WTC11 (cell line): ENCODE data around the gene NUP58. TPM values are rescaled to one million over a fixed set of nuclear protein-coding genes. Genes with fewer than 3 reads are reported as not detected.

Source experiments
- ATAC-seq: fragments of 200-7000 bp; cut with Tn5 transposase; 2 replicates; pipeline ENCODE4 v1.10.0; 2021; ENCODE audit warnings: mild to moderate bottlenecking, moderate library complexity
- CTCF ChIA-PET: fragments of 300-600 bp; sonication (Branson Sonifier 250); formaldehyde crosslinking; loops from one replicate; lab custom pipeline; 2021; ENCODE audit warnings: antibody characterized with exemption; lab: Charles Lee
- POLR2A ChIA-PET: fragments of 350-600 bp; sonication (Branson Sonifier 250); formaldehyde crosslinking; loops from one replicate; lab custom pipeline; 2021; ENCODE audit warnings: antibody characterized with exemption; lab: Charles Lee
- DNase-seq: peaks from one replicate; pipeline ENCODE4 v3.0.0; 2021; ENCODE audit warnings: low spot score
- H3K27ac Mint-ChIP-seq: 2 replicates; pipeline ENCODE4 v1.8.0; 2021; ENCODE audit warnings: mixed read lengths
- H3K27me3 Mint-ChIP-seq: 2 replicates; pipeline ENCODE4 v1.8.0; 2021; ENCODE audit warnings: low read depth, mild to moderate bottlenecking, moderate library complexity, mixed read lengths
- H3K36me3 Mint-ChIP-seq: 2 replicates; pipeline ENCODE4 v1.8.0; 2021; ENCODE audit warnings: mixed read lengths
- H3K4me1 Mint-ChIP-seq: 2 replicates; pipeline ENCODE4 v1.8.0; 2022; ENCODE audit warnings: mixed read lengths
- H3K4me3 Mint-ChIP-seq: 2 replicates; pipeline ENCODE4 v1.8.0; 2021; ENCODE audit warnings: mild to moderate bottlenecking, moderate library complexity, mixed read lengths
- H3K9me3 Mint-ChIP-seq: 2 replicates; pipeline ENCODE4 v1.8.0; 2021; ENCODE audit warnings: mixed read lengths
- CDX4 ChIP-seq: fragments of 250-450 bp; sonication (Bioruptor Pico); IDR thresholded peaks from 2 replicates; pipeline ENCODE4 v1.9.0; 2021; ENCODE audit warnings: moderate library complexity, mild to moderate bottlenecking, inconsistent platforms, borderline replicate concordance
- E2F1 ChIP-seq: sonication (generic); formaldehyde crosslinking; IDR thresholded peaks from 2 replicates; pipeline ENCODE4 v1.8.0; 2022; ENCODE audit warnings: mild to moderate bottlenecking, missing genetic modification reagents
- FOXJ3 ChIP-seq: sonication (generic); formaldehyde crosslinking; IDR thresholded peaks from 2 replicates; pipeline ENCODE4 v1.9.0; 2021; ENCODE audit warnings: missing genetic modification reagents, mild to moderate bottlenecking, borderline replicate concordance
- HMGA2 ChIP-seq: fragments of 250-450 bp; sonication (Bioruptor Pico); IDR thresholded peaks from 2 replicates; pipeline ENCODE4 v1.4.0; 2021; ENCODE audit warnings: mild to moderate bottlenecking, moderate library complexity
- MYBL2 ChIP-seq: sonication (generic); formaldehyde crosslinking; IDR thresholded peaks from 2 replicates; pipeline ENCODE4 v1.8.1; 2023; ENCODE audit warnings: mild to moderate bottlenecking, moderate library complexity, missing genetic modification reagents
- NR1H2 ChIP-seq: sonication (generic); formaldehyde crosslinking; IDR thresholded peaks from 2 replicates; pipeline ENCODE4 v1.9.0; 2021; ENCODE audit warnings: mild to moderate bottlenecking, moderate library complexity, missing genetic modification reagents
- PRRX2 ChIP-seq: fragments of 250-450 bp; sonication (Bioruptor Pico); IDR thresholded peaks from 2 replicates; pipeline ENCODE4 v1.8.0; 2021; ENCODE audit warnings: mild to moderate bottlenecking
- RELA ChIP-seq: sonication (generic); formaldehyde crosslinking; IDR thresholded peaks from 2 replicates; pipeline ENCODE4 v1.8.1; 2022; ENCODE audit warnings: missing genetic modification reagents, mild to moderate bottlenecking, borderline replicate concordance
- RORB ChIP-seq: fragments of 250-450 bp; sonication (Bioruptor Pico); IDR thresholded peaks from 2 replicates; pipeline ENCODE4 v1.9.0; 2021; ENCODE audit warnings: mild to moderate bottlenecking
- ZBTB21 ChIP-seq: sonication (generic); formaldehyde crosslinking; IDR thresholded peaks from 2 replicates; pipeline ENCODE4 v1.8.1; 2023; ENCODE audit warnings: mild to moderate bottlenecking, missing genetic modification reagents, borderline replicate concordance
- ZNF232 ChIP-seq: sonication (generic); formaldehyde crosslinking; IDR thresholded peaks from 2 replicates; pipeline ENCODE4 v1.8.0; 2022; ENCODE audit warnings: mild to moderate bottlenecking, missing genetic modification reagents
- ZNF281 ChIP-seq: sonication (generic); formaldehyde crosslinking; IDR thresholded peaks from 2 replicates; pipeline ENCODE4 v1.8.0; 2023; ENCODE audit warnings: mild to moderate bottlenecking, missing genetic modification reagents
- ZNF512 ChIP-seq: sonication (generic); formaldehyde crosslinking; IDR thresholded peaks from 2 replicates; pipeline ENCODE4 v1.8.1; 2022; ENCODE audit warnings: missing genetic modification reagents, borderline replicate concordance
- ZNF532 ChIP-seq: fragments of 250-450 bp; sonication (Bioruptor Pico); IDR thresholded peaks from 2 replicates; pipeline ENCODE4 v1.9.0; 2021; ENCODE audit warnings: mild to moderate bottlenecking, borderline replicate concordance
- total RNA-seq: library from RNA; stranded (reverse); gene quantifications from 3 replicates; pipeline ENCODE4 v1.2.3, GENCODE V29; 2021
- TF ChIP-seq, protein P1 (sequence below): sonication (generic); formaldehyde crosslinking; IDR thresholded peaks from 2 replicates; pipeline ENCODE4 v1.8.1; 2023; ENCODE audit warnings: mild to moderate bottlenecking, missing genetic modification reagents, moderate library complexity
- TF ChIP-seq, protein P2 (sequence below): sonication (generic); formaldehyde crosslinking; conservative IDR thresholded peaks from 2 replicates; pipeline ENCODE4 v1.8.1; 2023; ENCODE audit warnings: mild to moderate bottlenecking, low read depth, missing genetic modification reagents, moderate library complexity
- TF ChIP-seq, protein P3 (sequence below): sonication (generic); formaldehyde crosslinking; IDR thresholded peaks from 2 replicates; pipeline ENCODE4 v1.8.1; 2022; ENCODE audit warnings: mild to moderate bottlenecking, missing genetic modification reagents, moderate library complexity, borderline replicate concordance
- TF ChIP-seq, protein P4 (sequence below): sonication (generic); formaldehyde crosslinking; IDR thresholded peaks from 2 replicates; pipeline ENCODE4 v1.8.1; 2022; ENCODE audit warnings: low read depth, mild to moderate bottlenecking, moderate library complexity, missing genetic modification reagents, borderline replicate concordance

NUP58 gene
- total RNA-seq, 1 experiment from 2014 or later: 59.0 TPM

- POLR2A ChIA-PET: no interaction called here
- H3K9me3 Mint-ChIP-seq: no peaks in the 10 kb centered on the region
- no peak for ATAC-seq
- no peak overlapping the region for H3K27ac Mint-ChIP-seq
- no peaks in the 10 kb centered on the region for H3K36me3 Mint-ChIP-seq
- no peak overlapping the region for H3K4me3 Mint-ChIP-seq
- H3K27me3 Mint-ChIP-seq: peaks cover 8% of the 10 kb centered on the region
- peaks cover 25% of the 10 kb centered on the region for H3K4me1 Mint-ChIP-seq
- no peak for TF ChIP-seq ZNF281 (CRISPR knock-in tag)
- TF ChIP-seq PRRX2 (CRISPR knock-in tag): no peak
- TF ChIP-seq ZBTB21 (CRISPR knock-in tag): no peak
- TF ChIP-seq, protein P1, sequence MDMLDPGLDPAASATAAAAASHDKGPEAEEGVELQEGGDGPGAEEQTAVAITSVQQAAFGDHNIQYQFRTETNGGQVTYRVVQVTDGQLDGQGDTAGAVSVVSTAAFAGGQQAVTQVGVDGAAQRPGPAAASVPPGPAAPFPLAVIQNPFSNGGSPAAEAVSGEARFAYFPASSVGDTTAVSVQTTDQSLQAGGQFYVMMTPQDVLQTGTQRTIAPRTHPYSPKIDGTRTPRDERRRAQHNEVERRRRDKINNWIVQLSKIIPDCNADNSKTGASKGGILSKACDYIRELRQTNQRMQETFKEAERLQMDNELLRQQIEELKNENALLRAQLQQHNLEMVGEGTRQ: no peak
- no peak for TF ChIP-seq E2F1
- no peak for TF ChIP-seq HMGA2 (CRISPR knock-in tag)
- no peak for TF ChIP-seq MYBL2
- TF ChIP-seq ZNF232 (CRISPR knock-in tag): no peak
- TF ChIP-seq RORB: no peak
- no peak for TF ChIP-seq ZNF512 (CRISPR knock-in tag)
- TF ChIP-seq, protein P2, sequence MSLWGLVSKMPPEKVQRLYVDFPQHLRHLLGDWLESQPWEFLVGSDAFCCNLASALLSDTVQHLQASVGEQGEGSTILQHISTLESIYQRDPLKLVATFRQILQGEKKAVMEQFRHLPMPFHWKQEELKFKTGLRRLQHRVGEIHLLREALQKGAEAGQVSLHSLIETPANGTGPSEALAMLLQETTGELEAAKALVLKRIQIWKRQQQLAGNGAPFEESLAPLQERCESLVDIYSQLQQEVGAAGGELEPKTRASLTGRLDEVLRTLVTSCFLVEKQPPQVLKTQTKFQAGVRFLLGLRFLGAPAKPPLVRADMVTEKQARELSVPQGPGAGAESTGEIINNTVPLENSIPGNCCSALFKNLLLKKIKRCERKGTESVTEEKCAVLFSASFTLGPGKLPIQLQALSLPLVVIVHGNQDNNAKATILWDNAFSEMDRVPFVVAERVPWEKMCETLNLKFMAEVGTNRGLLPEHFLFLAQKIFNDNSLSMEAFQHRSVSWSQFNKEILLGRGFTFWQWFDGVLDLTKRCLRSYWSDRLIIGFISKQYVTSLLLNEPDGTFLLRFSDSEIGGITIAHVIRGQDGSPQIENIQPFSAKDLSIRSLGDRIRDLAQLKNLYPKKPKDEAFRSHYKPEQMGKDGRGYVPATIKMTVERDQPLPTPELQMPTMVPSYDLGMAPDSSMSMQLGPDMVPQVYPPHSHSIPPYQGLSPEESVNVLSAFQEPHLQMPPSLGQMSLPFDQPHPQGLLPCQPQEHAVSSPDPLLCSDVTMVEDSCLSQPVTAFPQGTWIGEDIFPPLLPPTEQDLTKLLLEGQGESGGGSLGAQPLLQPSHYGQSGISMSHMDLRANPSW (CRISPR knock-in tag): no peak
- TF ChIP-seq, protein P3, sequence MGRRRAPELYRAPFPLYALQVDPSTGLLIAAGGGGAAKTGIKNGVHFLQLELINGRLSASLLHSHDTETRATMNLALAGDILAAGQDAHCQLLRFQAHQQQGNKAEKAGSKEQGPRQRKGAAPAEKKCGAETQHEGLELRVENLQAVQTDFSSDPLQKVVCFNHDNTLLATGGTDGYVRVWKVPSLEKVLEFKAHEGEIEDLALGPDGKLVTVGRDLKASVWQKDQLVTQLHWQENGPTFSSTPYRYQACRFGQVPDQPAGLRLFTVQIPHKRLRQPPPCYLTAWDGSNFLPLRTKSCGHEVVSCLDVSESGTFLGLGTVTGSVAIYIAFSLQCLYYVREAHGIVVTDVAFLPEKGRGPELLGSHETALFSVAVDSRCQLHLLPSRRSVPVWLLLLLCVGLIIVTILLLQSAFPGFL (CRISPR knock-in tag): no peak
- no peak for TF ChIP-seq FOXJ3 (CRISPR knock-in tag)
- no peak for TF ChIP-seq RELA
- TF ChIP-seq, all 79 proteins: peak for 0
- CTCF ChIA-PET: interaction anchor here (1.3 kb wide), 1 partner anchor 374 kb away, joined by 4 read pairs; no protein-coding TSS in a partner anchor
- DNase-seq: no peak
Measured at GRCh38 chr13:25379011-25379410, 77.6 kb downstream of the NUP58 start.

DNA sequence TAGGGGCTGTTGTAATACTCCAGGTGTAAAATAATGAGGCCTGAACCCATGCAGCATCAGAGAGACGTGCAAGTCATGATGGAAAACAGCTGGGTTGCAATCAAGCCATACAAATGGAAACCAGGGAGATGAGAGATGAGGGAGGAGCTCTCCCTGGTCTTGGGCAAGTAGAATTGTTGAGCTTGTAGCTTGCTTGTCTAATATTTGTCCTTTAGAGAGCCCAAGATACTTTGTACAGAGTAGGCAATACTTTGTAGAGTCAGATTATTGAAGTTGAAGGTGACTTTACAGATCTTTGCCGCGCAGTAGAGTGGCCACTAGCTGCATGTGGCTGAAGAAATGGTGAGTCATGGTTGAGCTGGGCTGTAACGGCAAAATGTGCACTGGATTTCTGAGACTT lies 78.7 kb downstream of the NUP58 start:
- no peak overlapping the region for H3K27ac Mint-ChIP-seq
- ChIA-PET POLR2A (interaction anchor here (1.2 kb wide), 1 partner anchor 22 kb away, joined by 3 read pairs; no protein-coding TSS in a partner anchor), CTCF (interaction anchor here (1.0 kb wide), 1 partner anchor 9 kb away, joined by 3 read pairs; no protein-coding TSS in a partner anchor)
- DNase-seq: no peak
- no peak for ATAC-seq
- H3K4me1 Mint-ChIP-seq: peaks cover 24% of the 10 kb centered on the region
- no peak overlapping the region for H3K4me3 Mint-ChIP-seq
- no peaks in the 10 kb centered on the region for H3K36me3 Mint-ChIP-seq
- no peaks in the 10 kb centered on the region for H3K9me3 Mint-ChIP-seq
- no peak for TF ChIP-seq ZNF532 (CRISPR knock-in tag)
- TF ChIP-seq NR1H2 (CRISPR knock-in tag): no peak
- TF ChIP-seq, protein P4, sequence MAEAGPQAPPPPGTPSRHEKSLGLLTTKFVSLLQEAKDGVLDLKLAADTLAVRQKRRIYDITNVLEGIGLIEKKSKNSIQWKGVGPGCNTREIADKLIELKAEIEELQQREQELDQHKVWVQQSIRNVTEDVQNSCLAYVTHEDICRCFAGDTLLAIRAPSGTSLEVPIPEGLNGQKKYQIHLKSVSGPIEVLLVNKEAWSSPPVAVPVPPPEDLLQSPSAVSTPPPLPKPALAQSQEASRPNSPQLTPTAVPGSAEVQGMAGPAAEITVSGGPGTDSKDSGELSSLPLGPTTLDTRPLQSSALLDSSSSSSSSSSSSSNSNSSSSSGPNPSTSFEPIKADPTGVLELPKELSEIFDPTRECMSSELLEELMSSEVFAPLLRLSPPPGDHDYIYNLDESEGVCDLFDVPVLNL (CRISPR knock-in tag): no peak
- TF ChIP-seq CDX4 (CRISPR knock-in tag): no peak
- TF ChIP-seq ZNF232 (CRISPR knock-in tag): no peak
- peaks cover under 1% of the 10 kb centered on the region; the same call in 1 of the 2 replicates for H3K27me3 Mint-ChIP-seq
